H9 (cell line): ENCODE data around the gene CEP85L. TPM values are rescaled to one million over a fixed set of nuclear protein-coding genes. Genes with fewer than 3 reads are reported as not detected.

Experiments used
- DNase-seq: peaks from one replicate; pipeline ENCODE4 v3.0.0-alpha.2; 2017
- H2AFZ ChIP-seq: one replicate; pipeline ENCODE4 v1.6.1; 2013; ENCODE audit warnings: mild to moderate bottlenecking, low read length, control low read depth, moderate library complexity
- H2AK5ac ChIP-seq: 2 replicates; pipeline ENCODE4 v1.6.1; 2013; ENCODE audit warnings: low read length, control low read depth, mixed read lengths; ENCODE audit not compliant: insufficient read length
- H2BK120ac ChIP-seq: one replicate; pipeline ENCODE4 v1.6.1; 2013; ENCODE audit warnings: low read depth, mild to moderate bottlenecking, low read length, control low read depth, inconsistent platforms; ENCODE audit not compliant: poor library complexity, severe bottlenecking
- H2BK12ac ChIP-seq: 2 replicates; pipeline ENCODE4 v1.6.1; 2013; ENCODE audit warnings: low read length, control low read depth, mixed read lengths, low read depth; ENCODE audit not compliant: insufficient read length
- H2BK15ac ChIP-seq: 2 replicates; pipeline ENCODE4 v1.6.1; 2013; ENCODE audit warnings: low read depth, low read length, control low read depth
- H2BK20ac ChIP-seq: one replicate; pipeline ENCODE4 v1.6.1; 2013; ENCODE audit warnings: low read depth, mild to moderate bottlenecking, low read length, control low read depth, inconsistent platforms; ENCODE audit not compliant: poor library complexity, severe bottlenecking
- H2BK5ac ChIP-seq: 2 replicates; pipeline ENCODE4 v1.6.1; 2013; ENCODE audit warnings: low read length, control low read depth, mixed read lengths; ENCODE audit not compliant: insufficient read length
- H3K14ac ChIP-seq: 2 replicates; pipeline ENCODE4 v1.6.1; 2013; ENCODE audit warnings: low read length, control low read depth; ENCODE audit not compliant: insufficient read depth
- H3K18ac ChIP-seq: 2 replicates; pipeline ENCODE4 v1.6.1; 2013; ENCODE audit warnings: low read depth, mild to moderate bottlenecking, mixed read lengths, low read length, control low read depth; ENCODE audit not compliant: insufficient read length
- H3K23ac ChIP-seq: 2 replicates; pipeline ENCODE4 v1.6.1; 2013; ENCODE audit warnings: low read length, control low read depth, mixed read lengths, low read depth; ENCODE audit not compliant: insufficient read length
- H3K23me2 ChIP-seq: 2 replicates; pipeline ENCODE4 v1.6.1; 2013; ENCODE audit warnings: low read depth, mild to moderate bottlenecking, mixed read lengths, low read length, control low read depth; ENCODE audit not compliant: insufficient read length, poor library complexity, severe bottlenecking
- H3K27ac ChIP-seq: 2 replicates; pipeline ENCODE4 v1.5.1; 2013; ENCODE audit warnings: low read length, control low read depth, mixed read lengths, low read depth; ENCODE audit not compliant: insufficient read length
- H3K27me3 ChIP-seq: 2 replicates; pipeline ENCODE4 v1.6.1; 2013; ENCODE audit warnings: low read length, control low read depth, inconsistent platforms; ENCODE audit not compliant: insufficient read depth
- H3K4ac ChIP-seq: 2 replicates; pipeline ENCODE4 v1.6.1; 2013; ENCODE audit warnings: low read depth, mild to moderate bottlenecking, control low read depth, inconsistent platforms, low read length, moderate library complexity
- H3K4me1 ChIP-seq: 2 replicates; pipeline ENCODE4 v1.6.1; 2013; ENCODE audit warnings: low read length, control low read depth, inconsistent platforms; ENCODE audit not compliant: insufficient read depth
- H3K4me2 ChIP-seq: 2 replicates; pipeline ENCODE4 v1.6.1; 2013; ENCODE audit warnings: low read length, control low read depth, mixed read lengths; ENCODE audit not compliant: insufficient read length, insufficient read depth
- H3K56ac ChIP-seq: 2 replicates; pipeline ENCODE4 v1.6.1; 2013; ENCODE audit warnings: low read depth, mild to moderate bottlenecking, mixed read lengths, low read length, control low read depth; ENCODE audit not compliant: insufficient read length
- H3K79me1 ChIP-seq: 2 replicates; pipeline ENCODE4 v1.6.1; 2013; ENCODE audit warnings: low read depth, mild to moderate bottlenecking, moderate library complexity, low read length, control low read depth, inconsistent platforms; ENCODE audit not compliant: insufficient read depth, poor library complexity, severe bottlenecking
- H3K79me2 ChIP-seq: 2 replicates; pipeline ENCODE4 v1.6.1; 2013; ENCODE audit warnings: low read length, control low read depth, inconsistent platforms; ENCODE audit not compliant: insufficient read depth
- H3K9ac ChIP-seq: 2 replicates; pipeline ENCODE4 v1.6.1; 2013; ENCODE audit warnings: low read length, control low read depth, mixed read lengths; ENCODE audit not compliant: insufficient read length; ENCODE audit errors: extremely low read depth
- H3K9me3 ChIP-seq: one replicate; pipeline ENCODE4 v1.6.1; 2013; ENCODE audit warnings: low read depth, low read length, inconsistent platforms; ENCODE audit not compliant: control insufficient read depth
- H3T11ph ChIP-seq: one replicate; pipeline ENCODE4 v1.6.1; 2013; ENCODE audit warnings: mild to moderate bottlenecking, low read length, control low read depth, inconsistent platforms
- H4K20me1 ChIP-seq: one replicate; pipeline ENCODE4 v1.6.1; 2013; ENCODE audit not compliant: control insufficient read depth, insufficient read length, insufficient read depth
- H4K5ac ChIP-seq: 2 replicates; pipeline ENCODE4 v1.6.1; 2013; ENCODE audit warnings: low read depth, mild to moderate bottlenecking, mixed read lengths, low read length, control low read depth; ENCODE audit not compliant: insufficient read length
- H4K8ac ChIP-seq: replicated peaks from 2 replicates; pipeline ENCODE4 v1.6.1; 2013; ENCODE audit warnings: low read length, control low read depth, mixed read lengths, low read depth; ENCODE audit not compliant: insufficient read length
- H4K91ac ChIP-seq: 2 replicates; pipeline ENCODE4 v1.6.1; 2013; ENCODE audit warnings: low read depth, mild to moderate bottlenecking, moderate library complexity, mixed read lengths, low read length, control low read depth; ENCODE audit not compliant: insufficient read length
- H3K27ac Mint-ChIP-seq, 3 experiments: 2 replicates in 2 of 3; 3 replicates in 1 of 3; pipeline ENCODE4 v1.8.0; 2020 to 2021; ENCODE audit warnings: mixed read lengths in 3 of 3, mild to moderate bottlenecking in 1 of 3, moderate library complexity in 1 of 3
- H3K27me3 Mint-ChIP-seq: 2 replicates; pipeline ENCODE4 v1.8.0; 2021; ENCODE audit warnings: low read depth, mild to moderate bottlenecking, moderate library complexity, mixed read lengths
- H3K36me3 Mint-ChIP-seq, 3 experiments: 2 replicates in 2 of 3; 3 replicates in 1 of 3; pipeline ENCODE4 v1.8.0; 2020 to 2021; ENCODE audit warnings: low read depth in 3 of 3, mixed read lengths in 3 of 3; ENCODE audit not compliant: insufficient read depth in 1 of 3
- H3K4me1 Mint-ChIP-seq, 2 experiments: 2 replicates each; pipeline ENCODE4 v1.8.0; 2020; ENCODE audit warnings: mixed read lengths in 2 of 2
- H3K4me3 Mint-ChIP-seq, 2 experiments: 2 replicates in 1 of 2; 3 replicates in 1 of 2; pipeline ENCODE4 v1.8.0; 2020 to 2021; ENCODE audit warnings: mild to moderate bottlenecking in 2 of 2, mixed read lengths in 2 of 2, moderate library complexity in 1 of 2
- H3K9me3 Mint-ChIP-seq, 2 experiments: 2 replicates in 1 of 2; 3 replicates in 1 of 2; pipeline ENCODE4 v1.8.0; 2020; ENCODE audit warnings: mild to moderate bottlenecking in 2 of 2, mixed read lengths in 2 of 2, moderate library complexity in 1 of 2
- WGBS: extraction: QIAGEN DNeasy Blood & Tissue Kit; methylation state at CpG from one replicate; pipeline ENCODE4 v1.1.7; 2013; ENCODE audit warnings: missing lambda C conversion rate, low lambda C conversion rate, mixed read lengths; ENCODE audit not compliant: insufficient read length; ENCODE audit errors: extremely low coverage; 5-methylcytosine and 5-hydroxymethylcytosine counted together
- total RNA-seq: library from RNA; stranded (reverse); gene quantifications from 2 replicates; pipeline ENCODE4 v1.2.1, GENCODE V29; 2021
- TF ChIP-seq, protein P1 (sequence below): fragments of 200-600 bp; sonication (generic); conservative IDR thresholded peaks from 3 replicates; pipeline ENCODE4 v1.8.0; 2021; ENCODE audit warnings: antibody characterized with exemption, mild to moderate bottlenecking

Gene CEP85L
- total RNA-seq, 1 experiment from 2014 or later, result 3.8 TPM

DNA sequence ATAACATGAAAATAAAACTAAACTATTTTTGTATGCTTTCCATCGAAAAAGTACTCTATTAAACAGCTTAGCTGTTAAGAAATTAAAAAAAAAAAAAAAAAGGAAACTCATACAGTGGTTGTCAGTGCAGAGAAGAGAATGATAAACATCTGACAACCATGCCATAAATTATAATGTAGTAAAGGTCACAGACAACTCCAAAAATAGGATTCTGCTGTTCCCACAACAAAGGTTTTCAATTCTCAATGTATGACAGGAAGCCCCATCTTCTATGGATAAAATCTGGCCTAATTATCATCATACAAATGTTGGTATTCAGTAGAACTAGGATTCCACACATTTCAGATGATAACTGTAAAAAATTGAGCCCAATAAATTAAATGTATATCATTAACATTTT, 98.3 kb downstream of the CEP85L start:
- Histone ChIP-seq H2BK120ac (no peak overlapping the region), H3K4me2 (no peak overlapping the region), H2BK12ac (no peak overlapping the region), H4K91ac (no peak overlapping the region), H3K27me3 (no peaks in the 10 kb centered on the region), H3K23ac (no peak overlapping the region), H3K9ac (no peak overlapping the region), H4K8ac (no peak overlapping the region), H2AFZ (no peak overlapping the region), H3K79me2 (no peaks in the 10 kb centered on the region), H3K9me3 (no peaks in the 10 kb centered on the region), H3K4ac (no peak overlapping the region), H3K4me1 (no peaks in the 10 kb centered on the region), H3K23me2 (no peaks in the 10 kb centered on the region), H2BK5ac (no peak overlapping the region), H2BK15ac (no peak overlapping the region), H3K18ac (no peak overlapping the region), H4K5ac (no peak overlapping the region), H3K14ac (no peak overlapping the region), H2AK5ac (no peak overlapping the region), H4K20me1 (no peaks in the 10 kb centered on the region), H3K27ac (no peak overlapping the region), H2BK20ac (no peak overlapping the region), H3K79me1 (no peaks in the 10 kb centered on the region), H3T11ph (no peak overlapping the region), H3K56ac (no peak overlapping the region)
- no peak overlapping the region for H3K27ac Mint-ChIP-seq
- TF ChIP-seq, protein P1, sequence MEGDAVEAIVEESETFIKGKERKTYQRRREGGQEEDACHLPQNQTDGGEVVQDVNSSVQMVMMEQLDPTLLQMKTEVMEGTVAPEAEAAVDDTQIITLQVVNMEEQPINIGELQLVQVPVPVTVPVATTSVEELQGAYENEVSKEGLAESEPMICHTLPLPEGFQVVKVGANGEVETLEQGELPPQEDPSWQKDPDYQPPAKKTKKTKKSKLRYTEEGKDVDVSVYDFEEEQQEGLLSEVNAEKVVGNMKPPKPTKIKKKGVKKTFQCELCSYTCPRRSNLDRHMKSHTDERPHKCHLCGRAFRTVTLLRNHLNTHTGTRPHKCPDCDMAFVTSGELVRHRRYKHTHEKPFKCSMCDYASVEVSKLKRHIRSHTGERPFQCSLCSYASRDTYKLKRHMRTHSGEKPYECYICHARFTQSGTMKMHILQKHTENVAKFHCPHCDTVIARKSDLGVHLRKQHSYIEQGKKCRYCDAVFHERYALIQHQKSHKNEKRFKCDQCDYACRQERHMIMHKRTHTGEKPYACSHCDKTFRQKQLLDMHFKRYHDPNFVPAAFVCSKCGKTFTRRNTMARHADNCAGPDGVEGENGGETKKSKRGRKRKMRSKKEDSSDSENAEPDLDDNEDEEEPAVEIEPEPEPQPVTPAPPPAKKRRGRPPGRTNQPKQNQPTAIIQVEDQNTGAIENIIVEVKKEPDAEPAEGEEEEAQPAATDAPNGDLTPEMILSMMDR, result no peak
- no CpG with 5 or more reads among the region's 1 CpG for WGBS
- H3K27me3 Mint-ChIP-seq, result no peaks in the 10 kb centered on the region
- no peaks in the 10 kb centered on the region for H3K9me3 Mint-ChIP-seq
- no peak overlapping the region for H3K4me3 Mint-ChIP-seq
- no peak for DNase-seq
- H3K4me1 Mint-ChIP-seq, result peaks cover 2 to 3% of the 10 kb centered on the region in 2 experiments; a peak in 3 of 4 replicates
- no peaks in the 10 kb centered on the region for H3K36me3 Mint-ChIP-seq
